Epithelial cell of proximal tubule (primary cell): Measurements from ENCODE around the gene ADAMTS6. TPM values are rescaled to one million over a fixed set of nuclear protein-coding genes. Genes with fewer than 3 reads are reported as not detected.
"Not testable (repeated sequence)": the region's sequence is repeated elsewhere in the genome, so short reads cannot be mapped to it uniquely, and the experiment has no call there.

Experiments used
- DNase-seq: peaks from one replicate; pipeline ENCODE4 v3.0.0-alpha.2; 2011; ENCODE audit warnings: low read depth
- H3K4me3 ChIP-seq: 2 replicates; pipeline ENCODE4 v1.5.1; 2011; ENCODE audit warnings: low read depth, mild to moderate bottlenecking, low read length
- CTCF ChIP-seq: conservative IDR thresholded peaks from 2 replicates; pipeline ENCODE4 v1.5.1; 2012; ENCODE audit warnings: low read depth, mild to moderate bottlenecking, low read length
- total RNA-seq: library from RNA; depleted of rRNA; stranded (reverse); fragments of >200 nt; gene quantifications from 2 replicates; pipeline ENCODE4 v1.2.3, GENCODE V29; 2015

ADAMTS6 gene
- total RNA-seq, 1 donor from 2014 or later, result 3.5 TPM

GRCh38 chr5:65326922-65327321, 154.8 kb downstream of the ADAMTS6 start:
- no peak for DNase-seq
- no peak for TF ChIP-seq CTCF
- H3K4me3 ChIP-seq, result no peak overlapping the region

- no peak overlapping the region for H3K4me3 ChIP-seq
- DNase-seq, result no peak
- TF ChIP-seq CTCF, result no peak
These were observed 157.5 kb downstream of the ADAMTS6 start for GRCh38 chr5:65324226-65324625.

DNA sequence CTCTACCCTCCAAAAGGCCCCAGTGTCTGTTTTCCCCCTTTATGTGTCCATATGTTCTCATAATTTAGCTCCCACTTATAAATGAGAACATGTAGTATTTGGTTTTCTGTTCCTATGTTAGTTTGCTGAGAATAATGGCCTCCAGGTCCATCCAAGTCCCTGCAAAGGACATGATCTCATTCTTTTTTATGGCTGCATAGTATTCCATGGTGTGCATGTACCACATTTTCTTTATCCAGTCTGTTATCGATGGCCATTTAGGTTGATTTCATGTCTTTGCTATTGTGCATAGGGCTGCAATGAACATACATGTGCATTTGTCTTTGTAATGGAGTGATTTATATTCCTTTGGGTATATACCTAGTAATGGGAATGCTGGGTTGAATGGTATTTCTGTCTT, 161.0 kb downstream of the ADAMTS6 start:
- not testable (repeated sequence) for DNase-seq, H3K4me3 ChIP-seq

- H3K4me3 ChIP-seq, result no peak overlapping the region
- DNase-seq, result no peak
- TF ChIP-seq CTCF, result no peak
These were observed 161.5 kb downstream of the ADAMTS6 start for GRCh38 chr5:65320250-65320649.

- no peak overlapping the region for H3K4me3 ChIP-seq
- no peak for DNase-seq
- TF ChIP-seq CTCF, result no peak
These were observed 173.8 kb downstream of the ADAMTS6 start for GRCh38 chr5:65307931-65308330.

- no peak for TF ChIP-seq CTCF
- H3K4me3 ChIP-seq, result no peak overlapping the region
- no peak for DNase-seq
These were observed 174.6 kb downstream of the ADAMTS6 start for GRCh38 chr5:65307088-65307487.

- TF ChIP-seq CTCF, result no peak
- H3K4me3 ChIP-seq, result no peak overlapping the region
- DNase-seq, result no peak
These were observed 175.8 kb downstream of the ADAMTS6 start for GRCh38 chr5:65305913-65306312.

DNA sequence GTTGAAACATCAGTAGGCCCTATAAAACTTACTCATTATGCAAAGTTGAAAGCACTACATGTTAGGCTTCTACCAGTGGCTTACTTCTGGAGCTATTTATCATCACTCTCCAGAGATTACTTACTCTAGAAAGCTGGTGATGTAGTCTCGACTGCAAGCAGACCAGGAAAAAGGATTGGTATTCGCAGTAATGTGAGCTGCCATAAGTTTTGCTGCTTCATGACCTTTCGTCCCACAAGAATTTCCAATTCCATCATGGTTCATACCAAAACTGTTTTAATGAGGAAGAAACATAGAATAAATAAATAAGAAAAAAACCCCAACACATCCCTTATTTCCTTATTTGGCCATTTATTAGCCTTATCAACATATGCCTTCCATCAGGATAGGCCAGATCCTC, 181.9 kb downstream of the ADAMTS6 start:
- DNase-seq, result no peak
- no peak overlapping the region for H3K4me3 ChIP-seq
- no peak for TF ChIP-seq CTCF
